HG02970 (cell line): ENCODE measurements around the gene LAMTOR4.
A peak's percentile ranks its signal among the peaks of the same experiment; 100 is the strongest.

Experiments used
- ATAC-seq: cut with Tn5 transposase; IDR thresholded peaks from one replicate; pipeline ENCODE4 v1.9.1; 2021; ENCODE audit warnings: mild to moderate bottlenecking, moderate library complexity, moderate number of reproducible peaks; ENCODE audit not compliant: unreplicated experiment, low FRiP score

LAMTOR4 gene

DNA sequence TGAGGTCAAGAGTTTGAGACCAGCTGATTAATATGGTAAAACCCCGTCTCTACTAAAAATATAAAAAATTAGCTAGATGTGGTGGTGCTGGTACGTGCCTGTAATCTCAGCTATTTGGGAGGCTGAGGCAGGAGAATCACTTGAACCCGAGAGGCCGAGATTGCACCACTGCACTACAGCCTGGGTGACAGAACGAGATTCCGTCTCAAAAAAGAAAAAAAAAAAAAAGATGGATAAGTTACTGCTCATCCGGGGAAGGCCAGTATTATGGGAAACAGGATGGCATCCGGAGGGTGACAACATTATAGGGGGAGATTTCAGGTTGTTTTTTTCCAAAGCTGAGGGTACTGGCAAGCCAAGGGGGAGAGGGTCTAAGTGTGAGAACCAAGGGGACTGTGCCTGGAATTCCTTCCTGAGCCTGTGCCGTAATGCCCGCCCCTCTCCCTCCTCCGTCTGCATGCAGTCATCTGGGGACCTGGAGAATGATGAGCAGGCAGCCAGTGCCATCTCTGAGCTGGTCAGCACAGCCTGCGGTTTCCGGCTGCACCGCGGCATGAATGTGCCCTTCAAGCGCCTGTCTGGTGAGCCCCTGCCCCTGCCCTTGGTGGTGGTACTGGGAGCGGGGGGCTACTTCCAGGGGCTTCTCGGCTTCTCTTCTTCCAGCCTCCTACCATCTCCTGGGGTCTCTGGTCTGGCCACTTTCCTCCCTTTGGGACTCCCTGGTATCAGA lies 4.4 kb downstream of the LAMTOR4 start:
- no peak for ATAC-seq

DNA sequence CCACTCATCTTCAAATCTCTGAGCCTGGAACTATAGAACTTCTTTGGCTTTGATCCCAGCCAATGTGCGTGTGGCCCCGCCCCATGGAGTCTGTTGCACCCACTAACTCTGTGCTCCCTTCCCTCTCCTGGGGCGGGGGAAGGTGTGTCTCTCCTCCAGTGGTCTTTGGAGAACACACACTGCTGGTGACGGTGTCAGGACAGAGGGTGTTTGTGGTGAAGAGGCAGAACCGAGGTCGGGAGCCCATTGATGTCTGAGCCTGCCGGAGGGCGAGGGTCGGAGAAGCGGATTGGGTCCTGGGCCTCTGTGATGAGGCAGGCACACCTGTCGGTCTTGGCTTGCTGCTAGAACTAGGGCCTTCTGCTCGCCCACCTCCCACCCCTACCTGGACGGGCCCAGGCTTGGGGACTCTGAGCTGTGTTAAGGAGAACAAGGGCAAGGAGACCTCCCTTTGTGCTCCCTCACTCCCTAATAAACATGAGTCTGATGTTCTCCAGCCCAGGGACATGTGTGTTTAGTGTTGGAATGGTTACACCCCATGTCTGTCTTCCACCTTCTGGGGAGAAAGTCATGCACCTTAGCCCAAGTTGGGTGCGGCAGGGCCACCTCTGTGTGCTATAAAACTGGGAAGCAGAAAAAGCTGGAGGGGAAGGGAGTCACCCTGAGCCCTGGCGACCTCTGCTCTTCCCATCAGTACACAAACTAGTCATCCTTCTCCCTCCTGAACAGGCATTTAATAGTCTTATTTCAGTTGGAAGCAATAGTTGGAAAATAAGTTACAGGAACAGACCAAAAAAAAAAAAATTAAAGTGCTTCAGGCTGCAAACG lies 5.2 kb downstream of the LAMTOR4 start:
- no peak for ATAC-seq

DNA sequence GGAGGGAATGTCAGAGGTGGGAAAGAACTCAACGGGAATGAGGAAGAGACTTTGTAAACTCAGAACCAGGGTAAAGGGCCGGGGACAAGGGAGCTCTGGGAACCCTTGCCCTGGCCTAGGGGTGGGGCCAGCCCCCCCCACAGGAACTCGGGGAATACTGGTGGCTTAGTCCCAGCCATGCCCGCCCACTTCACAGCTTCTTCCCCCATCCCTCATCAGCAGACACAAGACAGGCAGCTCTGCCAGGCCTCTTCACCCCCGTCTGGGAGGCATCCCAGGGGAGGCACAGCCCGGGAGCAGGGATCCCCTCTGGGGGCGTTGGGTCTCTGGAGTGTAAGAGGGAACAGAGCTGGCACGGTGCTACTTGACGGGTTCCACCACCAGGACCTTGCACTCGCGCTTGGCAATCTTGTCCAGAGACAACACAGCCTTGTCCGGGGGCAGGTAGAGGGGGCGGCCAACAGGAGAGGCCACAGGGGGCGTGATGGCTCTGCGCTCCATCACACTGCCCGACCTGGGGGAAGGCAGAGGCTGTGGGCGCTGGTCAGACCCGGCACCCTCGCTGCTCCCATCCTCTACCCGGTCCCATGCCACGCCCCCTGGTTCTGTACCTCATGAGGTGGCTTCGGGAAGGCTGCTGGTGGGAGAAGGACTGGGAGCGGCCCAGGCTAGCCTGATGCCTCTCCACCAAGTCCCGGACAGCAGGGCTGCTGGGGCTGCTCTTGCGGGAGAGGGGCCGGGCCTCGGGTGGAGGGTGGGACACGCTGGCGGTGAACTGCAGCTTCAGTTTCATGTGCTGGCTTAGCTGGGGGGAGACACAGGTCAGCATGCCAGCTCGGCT lies 6.2 kb downstream of the LAMTOR4 start:
- no peak for ATAC-seq

DNA sequence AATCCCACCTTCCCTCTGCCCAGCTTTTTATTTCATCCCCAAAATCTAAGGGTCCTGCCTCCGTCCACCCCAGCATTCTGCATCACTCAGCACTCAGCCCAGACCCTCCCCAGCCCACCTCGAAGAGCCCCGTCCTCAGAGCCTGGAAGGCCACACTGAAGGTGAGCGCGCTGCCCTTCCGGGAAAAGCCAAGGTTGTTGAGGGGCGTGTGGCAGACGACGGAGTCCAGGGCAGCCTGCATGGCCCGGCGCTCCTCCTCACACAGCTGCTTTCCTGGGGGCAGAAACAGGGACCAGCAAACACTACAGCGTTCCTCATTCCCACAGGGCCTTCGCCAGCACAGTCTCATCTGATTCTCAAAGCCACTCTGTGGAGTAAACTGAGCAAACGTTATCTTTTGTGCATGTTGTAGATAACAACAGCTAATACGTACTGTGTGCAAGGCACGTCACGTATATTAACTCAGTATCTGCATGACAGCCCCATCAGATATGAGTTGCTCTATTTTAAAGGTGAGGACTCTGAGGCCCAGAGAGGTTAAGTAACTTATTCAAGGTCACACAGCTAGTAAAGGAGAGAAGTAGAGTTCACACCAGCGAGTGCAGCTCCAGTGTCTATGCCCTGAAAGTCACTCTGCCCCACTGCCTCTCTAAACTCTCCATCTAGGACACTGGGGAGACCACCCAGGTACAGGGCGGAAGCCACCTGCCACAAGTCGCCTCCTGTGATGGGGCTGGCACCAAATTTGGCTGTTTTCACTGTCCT lies 7.0 kb downstream of the LAMTOR4 start:
- ATAC-seq, result no peak

DNA sequence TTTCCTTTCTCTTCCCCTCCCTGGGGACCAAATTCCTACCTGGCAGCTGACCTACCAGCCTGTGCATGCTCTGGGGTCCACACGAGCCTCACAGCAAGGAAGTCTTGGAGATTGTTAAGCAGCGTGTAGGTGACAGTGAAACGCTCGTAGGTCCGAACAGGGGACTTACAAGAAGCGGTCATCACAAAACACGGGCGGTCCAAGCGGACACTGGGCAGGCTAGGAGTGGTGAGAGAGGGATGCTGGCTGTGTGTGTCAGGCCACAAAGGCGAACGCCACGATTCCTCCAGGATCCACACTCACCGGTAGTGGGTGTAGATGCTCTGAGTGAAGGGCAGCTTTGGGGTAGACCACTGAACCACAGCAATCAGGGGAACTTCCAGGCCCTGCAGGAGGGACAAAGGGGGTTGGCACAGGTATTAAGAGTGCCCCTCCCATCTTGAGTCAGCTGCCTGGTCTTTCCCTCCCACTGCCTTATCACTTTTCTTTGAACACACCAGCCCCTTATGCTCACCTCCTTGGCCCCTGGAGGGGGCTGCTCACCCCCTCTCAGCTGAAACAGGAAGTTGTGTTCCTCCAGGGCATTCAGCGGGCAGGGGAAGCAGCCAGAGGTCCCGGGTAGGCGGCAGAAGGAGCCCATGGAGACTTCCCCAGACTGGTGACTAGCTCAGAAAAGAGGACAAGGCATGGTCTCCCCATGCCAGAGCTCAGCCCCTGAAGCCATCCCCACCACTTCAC lies 7.8 kb downstream of the LAMTOR4 start:
- ATAC-seq, result no peak

DNA sequence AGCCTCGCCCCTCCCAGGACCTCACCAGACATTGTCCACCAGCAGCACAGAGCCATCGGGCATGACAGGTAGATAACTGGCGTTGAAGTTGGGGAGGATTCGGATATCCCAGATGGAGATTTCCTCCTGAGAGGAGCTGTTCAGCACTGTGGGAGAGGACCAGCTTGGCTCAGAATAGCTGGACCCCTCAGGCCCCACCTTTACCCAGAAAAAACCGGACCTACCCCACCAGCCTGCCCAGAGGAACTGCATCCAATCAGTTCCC lies 8.3 kb downstream of the LAMTOR4 start:
- ATAC-seq, result no peak

DNA sequence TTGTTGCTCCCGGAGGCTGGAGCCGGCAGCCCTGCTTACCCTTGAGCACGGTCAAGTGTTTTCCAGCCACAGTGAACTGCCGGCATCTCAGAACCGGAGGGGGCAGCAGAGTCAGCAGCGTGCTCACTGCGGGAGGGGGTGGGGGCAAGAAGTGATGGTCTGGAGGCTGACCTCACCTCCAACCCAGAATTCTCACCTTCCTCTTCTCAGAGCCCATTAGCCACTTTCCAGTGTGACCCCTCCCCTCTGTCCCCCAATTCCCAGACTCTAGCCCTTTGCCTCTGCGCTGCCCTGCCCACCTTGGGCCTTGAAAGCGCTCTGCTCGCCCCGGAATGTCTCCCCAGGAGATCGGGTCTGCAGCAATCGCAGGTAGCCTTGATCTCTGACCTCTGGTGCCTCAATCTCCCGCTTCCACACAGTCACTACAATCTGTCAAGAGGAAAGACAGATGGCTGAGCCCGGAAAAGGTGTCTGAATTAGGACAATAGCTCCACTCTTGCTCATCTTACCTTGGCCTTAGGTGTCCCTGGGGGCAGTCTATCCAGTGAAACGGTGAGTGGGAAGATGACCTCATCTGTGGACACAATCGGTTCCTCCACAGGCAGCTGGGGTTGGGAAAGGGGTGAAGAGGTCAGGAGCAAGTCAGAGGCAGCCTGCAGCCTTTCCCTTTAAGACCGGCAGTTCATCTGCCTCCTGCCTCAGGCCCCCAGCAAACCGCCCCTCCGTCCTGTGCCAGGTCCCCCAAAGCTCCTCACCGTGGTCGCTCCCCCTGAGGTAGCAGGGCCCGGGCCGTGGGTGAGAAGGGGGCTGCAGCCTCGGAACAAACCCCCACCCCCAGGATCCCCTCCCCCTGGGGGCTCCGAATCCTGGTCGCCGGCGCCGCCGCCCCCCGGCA lies 8.9 kb downstream of the LAMTOR4 start:
- no peak for ATAC-seq

DNA sequence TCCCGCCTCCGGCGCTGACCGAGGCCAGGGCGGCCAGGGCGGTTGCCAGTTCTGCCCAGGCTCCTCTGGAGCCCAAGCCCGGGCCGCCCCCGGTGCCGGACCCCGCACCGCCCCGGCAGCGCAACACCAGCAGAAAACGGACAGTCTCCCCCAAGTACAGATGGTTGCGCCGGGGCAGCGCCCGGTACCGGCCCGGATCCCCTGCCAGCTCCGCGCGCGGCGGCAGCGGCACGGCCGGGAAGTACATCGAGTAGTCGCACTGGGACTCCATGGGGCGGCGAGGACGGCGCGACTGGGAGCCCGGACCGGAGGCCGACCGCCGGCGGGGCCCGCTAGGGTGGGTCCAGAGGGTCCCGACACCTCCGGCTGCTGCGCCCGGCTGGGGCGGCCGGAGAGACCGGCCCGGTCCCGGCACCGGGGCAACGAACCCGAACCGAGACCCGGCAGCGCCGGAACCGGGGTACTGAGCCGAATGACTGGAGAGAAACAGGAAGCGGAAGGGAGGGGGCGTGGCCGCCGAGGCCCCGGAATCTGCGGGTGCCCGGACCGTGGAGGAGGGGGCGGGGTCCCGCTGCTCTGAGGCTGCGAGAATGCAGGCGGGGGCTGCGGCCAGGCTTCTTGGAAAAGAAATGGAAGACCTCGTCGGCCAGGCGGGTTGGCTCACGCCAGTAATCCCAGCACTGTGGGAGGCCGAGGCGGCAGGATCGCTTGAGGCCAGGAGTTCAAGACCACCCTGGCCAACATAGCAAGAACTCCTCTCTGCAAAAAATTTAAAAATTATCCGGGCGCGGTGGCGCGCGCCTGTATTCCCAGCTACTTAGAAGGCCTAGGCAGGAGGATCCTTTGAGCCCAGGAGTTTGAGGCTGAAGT lies 9.7 kb downstream of the LAMTOR4 start, which contains the start of gene TRAPPC14:
Gene TRAPPC14, minus strand, starts transcription at position 495 of the 870 bp plus-strand sequence. Its CDS starts 224 bp downstream, at position 271.
- peak; percentile 68 for ATAC-seq

DNA sequence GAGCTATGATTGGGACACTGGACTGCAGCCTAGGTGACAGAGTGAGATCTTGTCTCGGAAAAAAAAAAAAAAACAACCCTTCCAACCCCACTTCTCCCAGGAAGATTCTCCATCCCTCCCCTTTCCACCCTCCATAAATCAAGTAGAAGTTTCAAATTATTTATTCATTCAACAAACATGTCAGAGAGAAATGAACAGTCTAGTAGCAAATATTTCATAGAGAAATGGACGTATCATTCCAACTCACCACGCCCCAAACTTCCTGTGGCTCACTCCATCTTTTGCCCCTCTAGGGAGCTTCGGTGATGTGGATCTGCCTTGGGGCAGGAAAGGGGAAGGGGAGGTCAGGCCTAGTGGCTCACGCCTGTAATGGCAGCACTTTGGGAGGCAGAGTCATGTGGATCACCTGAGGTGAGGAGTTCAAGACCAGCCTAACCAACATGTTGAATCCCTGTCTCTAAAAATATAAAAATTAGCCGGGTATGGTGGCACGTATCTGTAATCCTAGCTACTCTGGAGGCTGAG lies 10.4 kb downstream of the LAMTOR4 start:
- no peak for ATAC-seq

DNA sequence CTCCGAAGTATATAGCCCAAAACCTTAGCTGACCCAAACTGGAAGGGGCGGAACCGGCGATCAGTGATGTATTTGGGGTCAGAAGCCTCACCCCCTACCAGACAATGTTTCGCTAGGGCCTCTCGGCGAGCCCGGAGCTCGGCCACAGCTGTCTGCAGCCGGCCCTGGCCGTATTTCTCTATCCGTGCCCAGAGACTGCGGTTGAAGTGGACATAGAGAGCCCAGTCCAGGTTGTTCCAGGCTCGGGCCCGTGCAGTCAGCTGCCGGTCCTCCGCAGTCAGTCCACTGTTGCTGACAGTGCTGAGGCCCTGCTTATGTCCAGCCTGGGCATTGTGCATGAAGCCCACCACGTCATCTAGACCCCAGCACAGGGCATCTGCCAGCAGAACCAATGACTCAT lies 11.3 kb downstream of the LAMTOR4 start:
- ATAC-seq, result no peak

DNA sequence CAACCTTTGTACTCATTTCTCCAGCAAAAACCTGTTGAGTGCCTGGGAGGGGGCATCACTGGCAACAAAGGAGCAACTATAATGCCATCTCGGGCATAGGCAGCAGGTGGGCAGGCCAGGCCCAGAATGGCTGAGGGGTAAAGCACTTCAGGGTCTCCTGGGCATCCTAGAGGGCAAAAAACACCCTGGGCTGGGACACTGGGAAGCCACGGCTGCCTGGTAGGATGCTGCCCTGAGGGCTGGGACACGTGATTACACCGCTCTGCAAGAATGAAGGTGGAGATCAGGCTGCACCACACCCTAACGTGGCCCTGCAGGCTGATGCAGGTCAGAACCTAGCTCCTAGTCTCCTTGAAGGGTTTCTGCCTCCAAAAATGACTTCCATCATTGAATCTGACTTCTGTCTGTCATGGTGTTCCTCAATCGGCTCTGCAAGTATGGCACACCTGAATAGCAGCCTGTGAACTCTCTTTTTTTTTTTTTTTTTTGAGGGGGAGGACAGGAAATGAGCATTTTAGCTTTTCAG lies 14.4 kb downstream of the LAMTOR4 start:
- no peak for ATAC-seq

DNA sequence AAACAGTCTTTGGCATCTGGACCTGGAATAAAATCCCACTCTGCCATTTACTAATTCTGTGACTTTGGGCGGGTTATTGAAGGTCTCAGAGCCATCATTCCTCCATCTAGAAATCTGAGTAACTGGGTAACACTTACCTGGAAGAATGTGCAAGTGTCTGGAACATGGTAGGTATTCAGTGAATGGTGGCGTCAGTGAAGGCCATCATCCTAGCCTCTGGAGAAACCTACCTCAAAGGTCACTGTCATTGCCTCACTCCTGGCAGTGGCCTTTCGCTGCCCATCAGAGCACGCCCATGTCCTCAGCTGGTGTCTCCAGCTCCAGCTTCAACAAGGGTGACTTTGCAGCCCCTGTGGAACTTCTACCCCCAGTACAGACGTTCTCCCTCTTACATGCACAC lies 15.2 kb downstream of the LAMTOR4 start:
- ATAC-seq, result no peak

DNA sequence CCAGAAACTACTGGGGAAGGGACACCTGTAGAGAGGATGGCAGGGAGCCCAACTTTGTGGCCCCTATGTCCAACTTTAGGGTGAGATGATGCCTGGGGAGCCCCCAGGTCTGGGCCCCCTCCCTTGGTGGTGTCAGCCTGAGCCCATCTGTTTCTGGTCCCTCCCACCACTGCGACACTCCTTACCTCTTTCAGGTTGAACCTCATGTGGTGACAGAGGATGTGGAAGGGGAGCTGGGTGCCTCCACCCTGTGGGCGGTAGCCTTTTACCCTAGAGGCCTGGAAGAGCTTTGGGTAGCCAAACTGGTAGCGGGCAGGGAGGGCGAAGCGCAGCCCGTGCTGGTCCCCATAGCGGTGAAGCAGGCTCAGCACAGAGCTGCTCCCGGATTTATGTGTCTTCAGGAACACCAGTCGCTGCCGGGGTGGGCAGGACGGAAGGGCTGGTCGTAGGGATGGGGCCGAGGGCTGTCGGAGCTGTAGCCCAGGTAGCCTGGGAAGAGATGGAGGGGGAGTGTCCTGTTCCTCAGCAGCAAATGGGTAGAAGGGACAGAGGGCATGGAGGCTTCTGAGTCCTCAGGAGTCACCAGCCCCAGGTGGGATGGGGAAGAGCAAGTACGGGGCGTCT lies 17.7 kb downstream of the LAMTOR4 start:
- no peak for ATAC-seq

DNA sequence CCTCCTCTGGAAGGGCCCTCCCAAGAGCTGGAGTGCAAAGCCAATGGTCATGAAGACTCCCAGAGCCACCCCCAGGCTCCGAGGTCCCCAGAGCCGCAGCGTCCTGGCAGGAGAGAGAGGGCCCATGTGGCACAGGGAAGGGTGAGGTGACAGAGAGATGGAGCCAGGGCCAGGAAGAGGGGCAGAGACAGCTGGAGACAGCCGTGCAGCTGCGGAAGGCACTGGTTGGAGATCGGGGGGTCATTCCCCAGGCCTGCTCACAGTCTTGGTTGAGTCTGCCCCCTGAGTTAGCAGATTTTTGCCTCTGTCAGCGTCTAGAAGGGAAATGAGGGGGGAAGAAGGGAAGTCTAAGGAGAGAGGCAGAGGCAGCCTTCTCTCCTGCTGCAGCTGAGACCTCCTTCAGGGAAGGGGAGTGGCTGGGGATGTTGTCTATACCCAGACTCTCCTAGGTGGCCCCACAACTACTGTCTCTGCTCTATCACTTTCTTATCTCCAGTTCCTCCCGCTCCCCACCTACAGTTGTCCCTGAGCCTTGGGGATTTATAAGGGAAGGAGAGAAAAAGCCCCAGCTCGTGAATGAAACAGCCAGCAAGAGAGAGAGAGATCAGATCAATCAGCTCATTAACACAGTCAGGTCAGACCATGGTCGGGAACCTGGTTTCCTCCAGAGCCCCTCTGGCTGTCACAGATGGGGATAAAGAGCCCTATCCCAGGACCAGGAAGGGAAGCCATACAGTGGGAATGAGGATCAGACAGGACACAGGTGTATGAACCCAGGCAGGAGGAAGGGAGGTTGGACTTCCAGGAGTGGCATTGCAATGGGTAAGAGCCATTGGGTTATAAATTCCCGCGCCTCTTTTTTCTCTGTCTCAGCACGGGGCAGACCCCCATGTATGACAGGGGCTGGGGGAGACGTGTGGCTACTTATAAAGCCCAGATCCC lies 18.5 kb downstream of the LAMTOR4 start:
- no peak for ATAC-seq

DNA sequence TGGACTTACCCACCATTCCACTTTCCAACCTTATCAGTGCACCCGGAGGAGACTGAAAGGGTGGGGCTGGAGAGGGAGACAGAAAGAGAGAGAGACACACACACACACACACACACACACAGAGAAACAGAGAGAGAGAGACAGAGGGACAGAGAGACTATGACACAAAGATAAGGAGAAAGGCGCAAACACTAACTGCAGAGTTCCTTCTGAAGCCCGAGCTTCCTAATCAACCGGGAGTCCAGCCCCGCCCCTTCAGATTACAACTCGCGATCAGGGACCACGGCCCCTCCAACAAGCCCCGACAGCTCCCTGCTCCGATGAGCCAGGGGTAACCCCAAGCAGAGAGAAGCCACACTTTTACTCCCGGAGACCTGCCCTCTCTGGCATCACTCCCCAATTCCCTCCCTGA lies 19.2 kb downstream of the LAMTOR4 start:
- no peak for ATAC-seq
